Activated gamma-delta T cell treated with anti-CD3 and anti-CD28 coated beads, Interleukin-2, amount 50 U/mL, for 16 hours (primary cell): ENCODE data around the gene PIRT.

Source experiments
- DNase-seq: peaks from one replicate; pipeline ENCODE4 v3.0.0-alpha.2; 2020; ENCODE audit warnings: low read depth

The PIRT gene

DNA sequence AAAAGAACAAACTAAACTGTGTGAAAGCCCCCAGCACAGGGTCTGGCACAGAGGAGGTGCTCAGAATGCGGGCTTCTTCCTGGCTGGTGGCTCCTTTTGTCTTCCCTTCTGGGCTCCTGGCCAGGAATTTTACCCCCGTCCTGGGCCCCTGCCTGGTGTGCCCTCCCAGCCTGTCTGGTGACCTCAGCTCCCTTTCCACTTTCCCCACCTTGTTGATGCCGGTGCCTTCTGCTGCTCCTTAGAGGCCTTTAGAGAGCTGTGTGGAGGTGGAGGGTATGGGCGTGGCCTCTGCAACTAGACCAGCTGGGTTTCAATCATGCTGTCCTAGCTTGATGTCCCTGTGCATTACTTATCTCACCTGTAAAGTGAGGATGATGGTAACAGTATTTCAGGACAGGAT is 16.8 kb downstream of the PIRT start:
- DNase-seq, result no peak

- no peak for DNase-seq
Measured at GRCh38 chr17:10815319-10815718, 22.6 kb downstream of the PIRT start.

- DNase-seq, result no peak
Measured at GRCh38 chr17:10814075-10814474, 23.8 kb downstream of the PIRT start.

- DNase-seq, result no peak
Measured at GRCh38 chr17:10812674-10813073, 25.2 kb downstream of the PIRT start.

GRCh38 chr17:10809605-10810004 is 28.3 kb downstream of the PIRT start:
- DNase-seq, result no peak

DNA sequence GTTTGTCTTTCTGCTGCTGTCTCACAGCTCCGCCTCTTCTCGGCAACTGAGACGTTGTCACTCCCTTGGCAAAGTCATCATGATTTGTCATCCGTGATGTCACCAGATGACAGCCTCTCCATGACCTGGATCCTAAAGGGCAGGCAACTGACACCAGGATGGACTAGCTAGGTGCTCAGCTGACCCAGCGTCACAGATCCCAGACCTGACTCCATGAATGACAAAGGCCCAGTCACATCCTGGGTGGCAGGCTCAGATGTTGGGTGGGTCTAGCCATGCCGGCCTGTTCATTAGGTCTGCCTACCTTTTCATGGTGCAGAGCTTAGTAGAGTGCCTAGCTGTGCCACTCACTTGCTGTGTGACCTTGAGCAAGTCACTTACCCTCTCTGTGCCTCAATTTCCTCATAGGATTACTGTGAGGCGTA is 30.2 kb downstream of the PIRT start:
- no peak for DNase-seq

DNA sequence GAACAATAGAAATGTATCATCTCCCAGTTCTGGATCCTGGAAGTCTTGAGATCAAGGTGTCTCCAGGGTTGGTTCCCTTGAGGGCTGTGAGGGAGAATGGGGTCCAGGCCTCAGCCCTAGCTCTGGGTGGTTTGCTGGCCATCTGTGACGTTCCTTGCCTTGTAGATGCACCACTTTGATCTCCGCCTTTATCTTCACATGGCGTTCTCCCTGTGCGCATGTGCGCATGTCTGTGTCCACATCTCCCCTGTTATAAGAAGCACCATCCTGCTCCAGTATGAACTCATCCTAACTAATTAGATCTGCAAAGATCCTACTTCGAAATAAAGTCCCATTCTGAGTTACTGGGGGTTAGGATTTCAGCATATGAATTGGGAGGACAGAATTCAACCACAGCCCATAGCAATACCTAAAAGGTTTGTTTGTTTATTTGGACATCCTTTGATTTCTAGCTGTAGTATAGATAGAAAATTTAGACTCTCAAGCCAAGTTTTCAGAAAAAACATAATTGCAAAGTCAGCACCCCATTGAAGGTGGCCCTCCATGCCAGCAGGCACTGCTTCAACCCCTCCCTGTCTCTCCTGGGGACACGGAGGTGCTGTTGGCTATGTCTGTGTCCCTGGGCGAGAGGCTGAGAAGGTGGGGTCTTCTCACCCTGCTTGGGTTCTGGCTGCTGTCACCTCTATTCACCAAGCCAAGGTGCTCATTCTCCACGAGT is 31.2 kb downstream of the PIRT start:
- no peak for DNase-seq

DNA sequence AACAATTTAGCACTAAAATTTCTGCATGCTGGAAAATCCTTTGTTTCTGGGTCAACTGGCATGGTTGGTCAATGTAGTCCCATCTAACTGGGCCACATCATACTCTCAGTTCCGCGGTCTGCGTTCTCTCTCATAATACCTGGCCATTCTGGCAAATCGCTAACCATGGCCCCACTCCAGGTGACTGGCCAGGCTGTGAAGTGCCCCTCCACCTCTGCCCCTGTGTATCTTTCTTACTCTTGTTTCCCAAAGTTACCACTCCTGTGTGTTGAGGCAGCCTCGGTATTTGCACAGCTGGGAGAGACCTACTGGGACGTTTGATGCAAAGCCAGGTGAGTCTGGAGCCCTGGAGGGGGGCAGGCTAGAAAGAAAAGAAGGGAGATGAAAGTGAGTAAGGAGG is 32.0 kb downstream of the PIRT start:
- no peak for DNase-seq

DNA sequence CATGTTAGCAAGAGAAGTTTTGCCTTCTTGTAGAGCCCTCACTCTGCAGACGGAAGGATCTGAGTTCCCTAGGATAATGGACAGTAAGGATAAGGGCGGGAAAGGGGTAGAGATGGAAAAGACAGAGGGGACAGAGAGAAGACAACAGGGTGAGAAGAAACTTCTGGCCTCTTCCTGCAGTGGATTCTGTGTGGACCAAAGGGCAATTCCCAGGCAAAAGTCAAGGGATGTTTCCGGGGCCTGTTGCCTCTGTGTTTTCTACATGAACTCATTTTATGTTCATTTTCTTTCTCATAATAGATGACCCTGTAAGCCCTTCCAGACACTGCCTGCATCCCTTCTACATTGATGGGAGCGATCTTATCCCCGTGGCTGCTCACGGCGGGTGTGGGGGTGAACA is 33.3 kb downstream of the PIRT start:
- no peak for DNase-seq

DNA sequence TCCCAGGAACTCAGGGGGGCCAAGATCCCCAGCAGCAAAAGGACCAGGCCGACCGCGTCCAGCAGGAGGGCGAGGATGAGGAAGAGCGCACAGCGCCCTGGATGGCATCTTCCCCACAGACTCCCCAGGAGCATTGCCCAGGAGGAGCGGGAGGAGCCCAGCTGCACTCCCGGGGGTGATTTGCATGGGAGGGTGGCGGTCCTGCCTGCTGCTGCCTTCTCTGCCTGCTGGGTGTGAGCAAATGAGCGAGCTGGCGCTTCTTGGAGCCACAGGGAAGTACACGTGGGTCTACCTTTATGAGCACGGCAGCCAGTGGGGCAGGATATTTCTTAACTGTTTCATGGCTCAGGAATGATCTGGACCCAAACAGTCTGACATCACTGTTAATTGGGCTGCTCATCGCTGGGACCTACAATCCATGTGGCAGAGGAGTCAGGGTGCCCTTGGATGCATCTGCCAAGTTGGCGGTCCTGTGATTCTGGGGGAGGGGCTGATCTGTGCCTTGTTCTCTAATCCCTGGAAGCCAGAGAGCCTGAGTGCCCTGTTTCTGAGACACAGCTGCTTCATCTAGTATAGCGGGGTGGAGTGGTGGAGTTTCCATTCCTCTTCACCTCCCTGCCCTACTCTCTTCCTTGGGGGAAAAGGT is 33.9 kb downstream of the PIRT start, which contains the start of gene TMEM238L:
Gene TMEM238L (minus strand): TSS at position 270 of the 646 bp plus-strand sequence. CDS start 136 bp downstream, at position 134.
- no peak for DNase-seq

GRCh38 chr17:10803350-10803749 is 34.5 kb downstream of the PIRT start:
- no peak for DNase-seq

DNA sequence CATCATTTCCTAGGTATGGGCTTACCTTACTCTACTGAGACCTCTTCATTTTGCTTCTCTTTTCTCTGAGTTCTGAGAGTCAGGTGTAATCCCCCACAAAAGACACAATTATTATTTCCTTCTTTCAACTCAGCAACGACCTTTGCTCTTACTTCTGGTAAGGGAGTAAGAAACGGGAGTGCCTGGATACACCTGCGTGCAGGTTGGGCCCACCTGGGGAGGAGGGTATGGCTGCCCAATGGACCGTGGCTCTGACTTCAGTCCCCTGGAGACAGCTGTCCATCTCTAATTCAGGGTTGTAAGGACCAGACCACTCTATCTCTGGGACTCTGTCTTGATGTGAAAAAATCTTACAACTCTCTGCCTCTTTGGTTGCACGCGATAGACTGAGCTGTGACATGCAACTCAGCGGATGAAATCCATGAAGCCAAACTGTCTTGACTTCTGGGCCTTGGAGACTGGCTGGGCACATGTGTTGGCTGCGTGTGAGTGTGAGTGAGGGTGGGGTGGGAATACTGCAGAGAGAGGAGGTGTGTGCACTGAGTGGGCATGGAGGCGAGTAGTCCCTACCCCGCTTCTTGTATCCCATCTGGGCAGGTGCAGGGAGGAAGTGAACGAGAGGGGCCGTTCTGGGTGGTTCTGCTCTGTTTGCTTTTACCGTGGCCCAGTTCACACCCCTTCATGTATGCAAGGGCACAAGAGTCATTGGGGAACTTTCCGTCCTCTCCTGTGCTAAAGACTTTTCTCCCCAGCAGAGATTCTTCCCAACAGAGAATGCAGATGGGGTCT is 35.2 kb downstream of the PIRT start:
- DNase-seq, result no peak

DNA sequence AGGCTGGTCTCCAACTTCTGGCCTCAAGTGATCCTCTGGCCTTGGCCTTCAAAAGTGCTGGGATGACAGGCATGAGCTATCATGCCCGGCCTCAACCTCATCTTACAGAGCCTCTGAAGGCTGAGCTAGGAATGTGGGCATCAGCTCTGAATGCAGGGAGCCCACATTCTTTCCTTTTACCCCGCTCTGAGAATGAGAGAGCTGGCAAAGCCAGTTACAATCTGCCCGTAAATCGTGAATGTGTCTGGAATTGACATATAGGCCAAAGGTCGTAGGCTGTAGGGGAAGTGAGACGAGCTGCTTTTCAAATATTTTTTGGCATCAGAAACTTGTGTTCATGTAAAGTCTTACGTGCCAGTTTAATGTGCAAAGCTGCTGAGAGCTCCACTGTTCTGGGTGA is 38.5 kb downstream of the PIRT start:
- DNase-seq, result no peak

GRCh38 chr17:10798910-10799309 is 39.0 kb downstream of the PIRT start:
- no peak for DNase-seq

- no peak for DNase-seq
Measured at GRCh38 chr17:10798332-10798749, 39.5 kb downstream of the PIRT start.

- DNase-seq, result no peak
Measured at GRCh38 chr17:10797476-10798328, 40.2 kb downstream of the PIRT start.

GRCh38 chr17:10793816-10794215 is 44.1 kb downstream of the PIRT start:
- no peak for DNase-seq

GRCh38 chr17:10793256-10793655 is 44.6 kb downstream of the PIRT start:
- no peak for DNase-seq

DNA sequence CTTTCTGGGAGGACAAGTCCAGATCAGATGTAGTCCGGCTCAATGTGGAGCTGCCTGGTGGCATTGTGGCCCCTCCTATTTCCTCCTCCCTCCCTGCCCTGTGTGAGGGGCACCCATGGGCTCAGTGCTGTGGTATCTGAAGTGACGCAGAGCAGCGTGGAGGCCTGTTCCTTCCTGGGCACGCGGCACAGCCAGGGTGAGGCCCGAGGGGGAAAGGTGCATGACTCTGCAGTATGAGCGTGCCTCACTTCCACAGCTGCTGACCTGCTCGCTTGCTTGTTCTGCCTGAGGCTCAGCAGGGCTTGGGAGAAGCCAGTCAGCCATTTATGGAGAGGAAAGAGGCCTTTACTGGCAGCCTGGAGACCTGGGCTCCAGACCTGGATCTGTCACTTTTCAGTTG is 45.7 kb downstream of the PIRT start:
- DNase-seq, result no peak

GRCh38 chr17:10790491-10791401 is 47.1 kb downstream of the PIRT start:
- DNase-seq, result no peak

DNA sequence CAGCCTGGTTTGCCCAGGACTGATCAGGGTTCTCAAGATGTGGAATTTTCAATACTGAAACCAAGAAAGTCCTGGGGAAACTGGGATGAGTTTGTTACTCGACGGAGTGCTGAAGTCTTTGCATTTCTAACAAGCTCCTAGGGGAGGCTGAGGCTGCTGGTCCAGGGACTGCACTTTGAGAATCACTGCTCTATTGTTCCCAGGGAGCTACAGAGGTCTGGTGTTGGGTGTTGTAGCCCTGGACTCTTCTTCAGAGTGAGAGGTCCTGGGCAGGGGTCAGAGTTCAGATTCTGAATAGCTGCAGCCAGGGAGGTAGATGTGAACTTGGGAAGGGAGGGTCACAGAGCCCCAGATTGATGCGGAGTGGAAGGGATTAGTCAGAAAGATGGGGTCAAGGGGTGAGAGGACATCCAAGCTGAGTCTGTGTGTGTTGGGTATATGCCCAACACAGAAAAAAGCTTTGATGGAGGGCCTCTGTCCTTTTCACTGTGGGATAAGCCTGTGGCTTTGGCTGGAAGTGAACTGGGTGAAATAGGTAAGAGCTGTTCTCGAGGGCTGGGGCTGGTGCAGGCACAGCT is 48.1 kb downstream of the PIRT start:
- no peak for DNase-seq
